IMR-90 (cell line): Measurements from ENCODE around the gene PLCB2. TPM values are rescaled to one million over a fixed set of nuclear protein-coding genes. Genes with fewer than 3 reads are reported as not detected.

Experiments
- ATAC-seq: fragments of 200-7000 bp; cut with Tn5 transposase; 2 replicates; pipeline ENCODE4 v1.9.1; 2020; ENCODE audit warnings: low read depth, mild to moderate bottlenecking, moderate library complexity
- BruUV-seq: library from RNA; stranded (reverse); fragments of 400-500 nt; replicated peaks from 2 replicates; lab custom pipeline; 2021; lab: Mats Ljungman, UMichigan
- CTCF ChIA-PET: fragments of 300-600 bp; formaldehyde crosslinking; extraction: SDS; loops from one replicate; lab custom pipeline; 2021; ENCODE audit warnings: antibody characterized with exemption; lab: Yijun Ruan, JAX
- POLR2A ChIA-PET: fragments of 300-600 bp; sonication (Branson Sonifier 250); formaldehyde crosslinking; loops from one replicate; lab custom pipeline; 2022; ENCODE audit warnings: antibody characterized with exemption; ENCODE audit not compliant: unreplicated experiment; lab: Charles Lee
- DNase-seq: peaks from one replicate; pipeline ENCODE4 v3.0.0; 2013
- H2AFZ ChIP-seq: replicated peaks from 2 replicates; pipeline ENCODE3; 2013; ENCODE audit warnings: low read length, mild to moderate bottlenecking; ENCODE audit not compliant: poor library complexity
- H2AK5ac ChIP-seq: 2 replicates; pipeline ENCODE4 v1.6.1; 2013; ENCODE audit warnings: low read depth, low read length, inconsistent platforms
- H2AK9ac ChIP-seq: replicated peaks from 2 replicates; pipeline ENCODE3; 2013; ENCODE audit warnings: mild to moderate bottlenecking, low read depth, low read length, moderate library complexity; ENCODE audit not compliant: poor library complexity
- H2BK120ac ChIP-seq: 2 replicates; pipeline ENCODE4 v1.6.1; 2013; ENCODE audit warnings: low read depth, low read length, inconsistent platforms
- H2BK15ac ChIP-seq: 3 replicates; pipeline ENCODE4 v1.6.1; 2013; ENCODE audit warnings: low read depth, low read length, inconsistent platforms
- H2BK20ac ChIP-seq: 2 replicates; pipeline ENCODE4 v1.6.1; 2013; ENCODE audit warnings: low read depth, mild to moderate bottlenecking, inconsistent platforms, low read length, moderate library complexity
- H2BK5ac ChIP-seq: 2 replicates; pipeline ENCODE4 v1.6.1; 2013; ENCODE audit warnings: mild to moderate bottlenecking, low read depth, low read length, inconsistent platforms; ENCODE audit not compliant: poor library complexity, severe bottlenecking
- H3K14ac ChIP-seq: replicated peaks from 2 replicates; pipeline ENCODE4 v1.6.1; 2013; ENCODE audit warnings: low read depth, low read length, inconsistent platforms
- H3K18ac ChIP-seq: 2 replicates; pipeline ENCODE4 v1.6.1; 2013; ENCODE audit warnings: low read depth, low read length, control low read depth
- H3K23ac ChIP-seq: 2 replicates; pipeline ENCODE4 v1.6.1; 2013; ENCODE audit warnings: low read depth, low read length, inconsistent platforms
- H3K27ac ChIP-seq: 2 replicates; pipeline ENCODE4 v1.5.1; 2013; ENCODE audit warnings: mild to moderate bottlenecking, control low read depth, low read length; ENCODE audit not compliant: insufficient read depth
- H3K27me3 ChIP-seq: 2 replicates; pipeline ENCODE4 v1.6.1; 2013; ENCODE audit warnings: low read length; ENCODE audit not compliant: control insufficient read depth, insufficient read depth
- H3K36me3 ChIP-seq: 2 replicates; pipeline ENCODE4 v1.6.1; 2013; ENCODE audit warnings: low read length, mixed read lengths; ENCODE audit not compliant: control insufficient read depth, insufficient read depth
- H3K4ac ChIP-seq: 2 replicates; pipeline ENCODE4 v1.6.1; 2013; ENCODE audit warnings: low read depth, low read length, inconsistent platforms
- H3K4me1 ChIP-seq: 2 replicates; pipeline ENCODE4 v1.6.1; 2013; ENCODE audit warnings: low read length, mixed read lengths; ENCODE audit not compliant: control insufficient read depth, insufficient read depth
- H3K4me2 ChIP-seq: 2 replicates; pipeline ENCODE4 v1.6.1; 2013; ENCODE audit warnings: low read depth, mild to moderate bottlenecking, control low read depth, low read length, moderate library complexity
- H3K4me3 ChIP-seq: 2 replicates; pipeline ENCODE4 v1.5.1; 2013; ENCODE audit warnings: low read depth, mild to moderate bottlenecking, control low read depth, low read length, moderate library complexity; ENCODE audit not compliant: insufficient read depth
- H3K56ac ChIP-seq: 2 replicates; pipeline ENCODE4 v1.6.1; 2013; ENCODE audit warnings: low read length, inconsistent platforms; ENCODE audit not compliant: insufficient read depth; ENCODE audit errors: extremely low read depth
- H3K79me1 ChIP-seq, 2 experiments: 2 replicates each; pipeline ENCODE4 v1.6.1; 2013; ENCODE audit warnings: low read length in 2 of 2, inconsistent platforms in 1 of 2, low read depth in 1 of 2
- H3K9ac ChIP-seq: 2 replicates; pipeline ENCODE4 v1.6.1; 2013; ENCODE audit warnings: low read depth, low read length, control low read depth
- H3K9me1 ChIP-seq: 2 replicates; pipeline ENCODE4 v1.6.1; 2013; ENCODE audit warnings: low read length, inconsistent platforms; ENCODE audit not compliant: insufficient read depth
- H3K9me3 ChIP-seq: 2 replicates; pipeline ENCODE4 v1.6.1; 2013; ENCODE audit warnings: low read length; ENCODE audit not compliant: control insufficient read depth, insufficient read depth
- H4K20me1 ChIP-seq: 2 replicates; pipeline ENCODE4 v1.6.1; 2013; ENCODE audit warnings: low read length, inconsistent platforms; ENCODE audit not compliant: insufficient read depth
- H4K5ac ChIP-seq: 2 replicates; pipeline ENCODE4 v1.6.1; 2013; ENCODE audit warnings: mild to moderate bottlenecking, low read depth, low read length, control low read depth
- H4K8ac ChIP-seq, 2 experiments: 2 replicates each; pipeline ENCODE4 v1.6.1; 2013; ENCODE audit warnings: low read depth in 2 of 2, low read length in 2 of 2, control low read depth in 1 of 2, inconsistent platforms in 1 of 2
- H4K91ac ChIP-seq: 2 replicates; pipeline ENCODE4 v1.6.1; 2013; ENCODE audit warnings: low read depth, low read length, inconsistent platforms; ENCODE audit not compliant: insufficient read depth
- NFE2L2 ChIP-seq: fragments of 150-350 bp; IDR thresholded peaks from 2 replicates; pipeline ENCODE4 v1.6.1; 2016; ENCODE audit warnings: low read depth, mild to moderate bottlenecking, low read length
- RCOR1 ChIP-seq: IDR thresholded peaks from 2 replicates; pipeline ENCODE4 v1.6.1; 2012; ENCODE audit warnings: mild to moderate bottlenecking, low read length, improper control_type of control experiment; ENCODE audit not compliant: insufficient replicate concordance
- dilution Hi-C: fragments of 300-500 bp; cut with HindIII; formaldehyde crosslinking; loops from one replicate; pipeline ENCODE4 v1.14.3; 2018; ENCODE audit warnings: low sequenced_read_pairs; ENCODE audit not compliant: unreplicated experiment
- in situ Hi-C: fragments of 300-500 bp; cut with MboI; formaldehyde crosslinking; loops from 3 replicates; pipeline ENCODE4 v1.14.3; 2019; ENCODE audit warnings: low sequenced_read_pairs, inconsistent platforms, mixed read lengths
- intact Hi-C: fragments of 100-400 bp; cut with micrococcal nuclease; formaldehyde crosslinking; loops from 2 replicates; pipeline ENCODE4 v1.10.0; 2022
- polyA plus RNA-seq, 3 experiments: library from polyadenylated mRNA; depleted of rRNA; stranded (reverse); fragments of >200 nt; gene quantifications; 2 replicates each; pipeline ENCODE4 v1.2.3, GENCODE V29; 2012; ENCODE audit warnings: low replicate concordance in 1 of 3
- total RNA-seq: library from RNA; depleted of rRNA; stranded (reverse); fragments of >200 nt; gene quantifications from 2 replicates; pipeline ENCODE4 v1.2.3, GENCODE V29; 2012

PLCB2 gene
- total and polyA plus RNA-seq, 2 of the 4 experiments (the other 2 are of a cell fraction): 0.18 to 1.4 TPM

- no peak for TF ChIP-seq NFE2L2
Measured at GRCh38 chr15:40293905-40294895, 13.5 kb downstream of the PLCB2 start (continued).

GRCh38 chr15:40293006-40293405 is 14.7 kb downstream of the PLCB2 start:
- H3K27me3 ChIP-seq: peaks cover 82% of the 10 kb centered on the region
- CTCF ChIA-PET: no interaction called here

More at GRCh38 chr15:40293006-40293405, 14.7 kb downstream of the PLCB2 start:
- ATAC-seq: no peak
- Histone ChIP-seq H3K36me3 (no peaks in the 10 kb centered on the region), H3K9ac (no peak overlapping the region), H3K56ac (no peak overlapping the region), H3K4me1 (no peaks in the 10 kb centered on the region), H3K9me1 (no peaks in the 10 kb centered on the region), H2BK20ac (no peak overlapping the region), H4K8ac (no peak overlapping the region), H3K23ac (no peak overlapping the region), H3K27ac (no peak overlapping the region), H2AK9ac (peak overlapping the region; percentile 34), H2BK5ac (no peak overlapping the region), H3K4me2 (no peak overlapping the region), H4K5ac (no peak overlapping the region), H3K4me3 (no peak overlapping the region), H4K20me1 (no peaks in the 10 kb centered on the region), H2BK15ac (no peak overlapping the region), H4K91ac (no peak overlapping the region), H2AFZ (no peak overlapping the region), H3K4ac (no peak overlapping the region), H3K9me3 (no peaks in the 10 kb centered on the region), H2BK120ac (no peak overlapping the region), H3K18ac (no peak overlapping the region), H2AK5ac (no peak overlapping the region), H3K79me1 (no peaks in the 10 kb centered on the region), H3K14ac (no peak overlapping the region)
- TF ChIP-seq RCOR1: no peak
- intact Hi-C loops (no loop called here), dilution Hi-C loops (no loop called here), in situ Hi-C loops (no loop called here)
- POLR2A ChIA-PET: no interaction called here
- no peak for DNase-seq
- no TSS peak for BruUV-seq
